ENCODE data around the gene DLGAP4. TPM values are rescaled to one million over a fixed set of nuclear protein-coding genes. Genes with fewer than 3 reads are reported as not detected.

Gene DLGAP4
- total and polyA plus RNA-seq, 2 of the 8 experiments (the other 6 are each of a cell fraction or from before 2014, with no cell fraction given), result 41.2 to 57.2 TPM

GRCh38 chr20:36360429-36360828, 54.3 kb downstream of the DLGAP4 start:
- FAIRE-seq, result no peak

More at GRCh38 chr20:36360429-36360828, 54.3 kb downstream of the DLGAP4 start:
- Histone ChIP-seq H4K20me1 (replicated peaks in 1 of 2; ENCODE audit: control insufficient read depth in 1 of 2, insufficient read depth in 2 of 2, low read length in 2 of 2) (no peaks in the 10 kb centered on the region), H3K18ac (ENCODE audit: extremely low read depth, low read length) (no peak overlapping the region), H3K23ac (ENCODE audit: insufficient read length) (no peak overlapping the region), H3K14ac (ENCODE audit: insufficient read length) (no peak overlapping the region), H4K5ac (ENCODE audit: insufficient read length, low read depth, low read length) (no peak overlapping the region), H3K4me2 (ENCODE audit: insufficient read depth in 1 of 2, low read depth in 2 of 2, low read length in 2 of 2) (no peak overlapping the region), H3K27me3 (replicated peaks in 1 of 4; ENCODE audit: control insufficient read depth in 3 of 4, extremely low read depth in 1 of 4, insufficient read depth in 3 of 4, low read length in 3 of 4) (no peaks in the 10 kb centered on the region), H2BK120ac (replicated peaks; ENCODE audit: low read depth, low read length) (no peak overlapping the region), H2AK5ac (ENCODE audit: low read depth, low read length) (no peak overlapping the region), H3K79me2 (ENCODE audit: control insufficient read depth in 1 of 2, insufficient read depth in 2 of 2, low read length in 2 of 2) (no peaks in the 10 kb centered on the region), H3K4me3 (ENCODE audit: extremely low read depth in 1 of 4, insufficient read depth in 2 of 4, low read depth in 3 of 4, low read length in 4 of 4) (no peak overlapping the region), H3K56ac (replicated peaks; ENCODE audit: insufficient read length, low read depth, low read length) (no peak overlapping the region), H3K23me2 (ENCODE audit: low read depth, low read length) (no peaks in the 10 kb centered on the region), H3K27ac (ENCODE audit: low read depth, low read length) (no peak overlapping the region), H4K91ac (replicated peaks; ENCODE audit: insufficient read length, low read length) (no peak overlapping the region), H4K8ac (ENCODE audit: extremely low read depth, insufficient read depth, low read length) (no peak overlapping the region), H2BK15ac (ENCODE audit: low read length) (no peak overlapping the region), H3K9me3 (ENCODE audit: insufficient read depth in 2 of 2, low read depth in 1 of 2, low read length in 1 of 2) (no peaks in the 10 kb centered on the region), H2BK12ac (ENCODE audit: low read depth, low read length) (no peak overlapping the region), H3K9ac (replicated peaks in 1 of 4; ENCODE audit: extremely low read depth in 1 of 4, low read depth in 3 of 4, low read length in 3 of 4) (no peak overlapping the region), H2AFZ (ENCODE audit: low read length) (no peak overlapping the region), H3K4ac (replicated peaks; ENCODE audit: insufficient read length, low read depth, low read length) (no peak overlapping the region), H3K4me1 (replicated peaks in 1 of 4; ENCODE audit: control insufficient read depth in 3 of 4, insufficient read depth in 4 of 4, low read length in 3 of 4) (no peaks in the 10 kb centered on the region; a peak in 1 of 7 replicates), H3K36me3 (ENCODE audit: control insufficient read depth in 2 of 4, insufficient read depth in 4 of 4, low read length in 3 of 4) (no peaks in the 10 kb centered on the region), H2BK5ac (ENCODE audit: low read depth, low read length) (no peak overlapping the region), H2BK20ac (ENCODE audit: low read length) (no peak overlapping the region), H3K79me1 (ENCODE audit: low read depth, low read length) (no peaks in the 10 kb centered on the region)
- no peak for DNase-seq (ENCODE audit: low read depth in 1 of 2, low spot score in 2 of 2)
- 93% methylated on average over 8 of the region's 10 CpGs; no CpG with 5 or more reads in 1 of the 2 experiments for WGBS, 2 experiments (ENCODE audit: extremely low coverage in 1 of 2, insufficient coverage in 1 of 2, insufficient read length in 1 of 2, insufficient replicate concordance in 2 of 2, low coverage in 1 of 2, low lambda C conversion rate in 2 of 2, missing lambda C conversion rate in 1 of 2)
- ChIA-PET POLR2A (ENCODE audit: partially characterized antibody) (interaction anchor here (1.4 kb wide), 1 partner anchor 18 kb away, joined by 4 read pairs; no protein-coding TSS in a partner anchor), CTCF (ENCODE audit: partially characterized antibody) (interaction anchor here (1.5 kb wide), 1 partner anchor 10 kb away, joined by 3 read pairs; no protein-coding TSS in a partner anchor)
- TF ChIP-seq RBBP5 (IDR thresholded peaks at IDR 0.05; ENCODE audit: borderline replicate concordance, low read depth, low read length) (no peak), CTCF (IDR thresholded peaks at IDR 0.05; ENCODE audit: control extremely low read depth in 1 of 3, insufficient read depth in 1 of 3, low read depth in 1 of 3, low read length in 3 of 3) (no peak), TBP (IDR thresholded peaks at IDR 0.05; ENCODE audit: low read depth, low read length) (no peak), BRCA1 (IDR thresholded peaks at IDR 0.05; ENCODE audit: low read depth, low read length) (no peak), ZNF274 (IDR thresholded peaks at IDR 0.05; ENCODE audit: borderline replicate concordance, extremely low read depth, low read length) (no peak), POLR2A (IDR thresholded peaks at IDR 0.05; ENCODE audit: control extremely low read depth in 1 of 2, low read depth in 2 of 2, low read length in 2 of 2) (no peak), MAFK (IDR thresholded peaks at IDR 0.05; ENCODE audit: low read depth, low read length) (no peak), EZH2 (IDR thresholded peaks at IDR 0.05; ENCODE audit: low read depth, low read length, severe bottlenecking) (no peak), POU5F1 (IDR thresholded peaks at IDR 0.05; ENCODE audit: low read depth, low read length) (no peak), GTF2F1 (IDR thresholded peaks at IDR 0.05; ENCODE audit: borderline replicate concordance, low read depth, low read length) (no peak), HDAC2 (IDR thresholded peaks at IDR 0.05; ENCODE audit: borderline replicate concordance in 1 of 2, low read depth in 2 of 2, low read length in 2 of 2) (no peak), KDM4A (IDR thresholded peaks at IDR 0.05; ENCODE audit: low read depth, low read length, severe bottlenecking) (no peak)

All from H1 (cell line).